Motor neuron (in vitro differentiated cells): Measurements from ENCODE around the gene CTAG1A. TPM values are rescaled to one million over a fixed set of nuclear protein-coding genes. Genes with fewer than 3 reads are reported as not detected.
"Not testable (repeated sequence)": the region's sequence is repeated elsewhere in the genome, so short reads cannot be mapped to it uniquely, and the experiment has no call there.

Experiments
- ATAC-seq, 8 experiments: fragments of 200-7000 bp; cut with Tn5 transposase; replicated peaks in 6 of 8; 2 replicates each; pipeline ENCODE4 v1.8.0; 2021; ENCODE audit warnings: mild to moderate bottlenecking in 8 of 8, moderate library complexity in 8 of 8
- H3K27ac ChIP-seq, 2 donors: fragments of 250-450 bp; sonication (Bioruptor Pico); 2 replicates each; pipeline ENCODE4 v1.9.0; 2021; ENCODE audit warnings: antibody characterized with exemption in 2 of 2, mild to moderate bottlenecking in 2 of 2, moderate library complexity in 1 of 2
- H3K4me1 ChIP-seq, 2 donors: fragments of 250-450 bp; sonication (Bioruptor Pico); replicated peaks in 1 of 2; 2 replicates each; pipeline ENCODE4 v1.6.1; 2021; ENCODE audit warnings: antibody characterized with exemption in 2 of 2, mild to moderate bottlenecking in 2 of 2, moderate library complexity in 1 of 2
- H3K4me3 ChIP-seq, 5 donors: fragments of 250-450 bp; sonication (Bioruptor Pico); 2 replicates each; pipeline ENCODE4 v1.9.0; 2021; ENCODE audit warnings: antibody characterized with exemption in 5 of 5, mild to moderate bottlenecking in 5 of 5, moderate library complexity in 4 of 5
- WGBS, 10 experiments: fragments of 450-650 bp; shearing (Covaris generic); methylation state at CpG; one replicate each; pipeline ENCODE4 v1.0.0; 2022; 5-methylcytosine and 5-hydroxymethylcytosine counted together
- in situ Hi-C, 9 experiments: fragments of 400-800 bp; cut with MboI; loops; one replicate each; pipeline ENCODE4 v1.15.0; 2021; ENCODE audit warnings: low sequenced_read_pairs in 9 of 9, low pct_unique_long_range_greater_than_20kb in 2 of 9; ENCODE audit not compliant: unreplicated experiment in 9 of 9
- total RNA-seq, 8 experiments: library from RNA; unstranded; fragments of 300-600 nt; gene quantifications; 2 replicates each; pipeline versions ENCODE4 v1.2.3 to v1.2.4, GENCODE V29; 2022

CTAG1A gene
- total RNA-seq, 8 experiments from 2014 or later: not detected

- ATAC-seq: no peak
- WGBS, 10 experiments: 6 to 29% (median 20%) methylated on average over 1 to 6 of the region's 9 CpGs; no CpG with 5 or more reads in 6 of the 10 experiments
- peak overlapping the region; percentile 71 to 97 (median 90) for H3K4me3 ChIP-seq
- in situ Hi-C loops: no loop called here
- H3K27ac ChIP-seq: peak overlapping the region; percentile 95 to 98
- peaks cover 4 to 5% of the 10 kb centered on the region in 2 donors for H3K4me1 ChIP-seq
Observed at GRCh38 chrX:154548028-154548316, 37.0 kb upstream of the CTAG1A start.

- no peak for ATAC-seq
Observed at GRCh38 chrX:154549766-154550165, 35.2 kb upstream of the CTAG1A start.

GRCh38 chrX:154552112-154552806 lies 32.7 kb upstream of the CTAG1A start:
- 71% methylated on average over 2 of the region's 18 CpGs; no CpG with 5 or more reads in 9 of the 10 experiments for WGBS, 10 experiments
- ATAC-seq: peak in 1 of 8 experiments; percentile 4

More at GRCh38 chrX:154549766-154550165, 35.2 kb upstream of the CTAG1A start:
- in situ Hi-C loops: no loop called here
- no peak overlapping the region for H3K4me3 ChIP-seq
- peaks cover 4 to 5% of the 10 kb centered on the region in 2 donors for H3K4me1 ChIP-seq
- 80 to 83% methylated on average over 1 of the region's 1 CpG; no CpG with 5 or more reads in 8 of the 10 experiments for WGBS, 10 experiments
- no peak overlapping the region for H3K27ac ChIP-seq

GRCh38 chrX:154558060-154558690 lies 26.8 kb upstream of the CTAG1A start:
- H3K4me3 ChIP-seq, in situ Hi-C loops, H3K4me1 ChIP-seq, H3K27ac ChIP-seq: not testable (repeated sequence)
- ATAC-seq: peak in 2 of 8 experiments; percentile 27 to 66
- no CpG with 5 or more reads among the region's 24 CpGs for WGBS, 10 experiments

More at GRCh38 chrX:154552112-154552806, 32.7 kb upstream of the CTAG1A start:
- H3K27ac ChIP-seq, H3K4me1 ChIP-seq, H3K4me3 ChIP-seq, in situ Hi-C loops: not testable (repeated sequence)

GRCh38 chrX:154558896-154559295 lies 26.0 kb upstream of the CTAG1A start:
- H3K4me1 ChIP-seq, H3K4me3 ChIP-seq, H3K27ac ChIP-seq, ATAC-seq, in situ Hi-C loops: not testable (repeated sequence)
- no CpG with 5 or more reads among the region's 21 CpGs for WGBS, 10 experiments

GRCh38 chrX:154560326-154560725 lies 24.6 kb upstream of the CTAG1A start:
- H3K4me1 ChIP-seq, H3K27ac ChIP-seq, in situ Hi-C loops, H3K4me3 ChIP-seq: not testable (repeated sequence)
- ATAC-seq: peak in 4 of 8 experiments; percentile 67 to 91 (median 73)
- WGBS, 10 experiments: no CpG with 5 or more reads among the region's 31 CpGs

- ATAC-seq: peak in 7 of 8 experiments; percentile 49 to 93 (median 88)
- H3K4me3 ChIP-seq, H3K27ac ChIP-seq, H3K4me1 ChIP-seq, in situ Hi-C loops: not testable (repeated sequence)
- WGBS, 10 experiments: no CpG with 5 or more reads among the region's 10 CpGs
Observed at GRCh38 chrX:154562295-154562694, 22.6 kb upstream of the CTAG1A start.

GRCh38 chrX:154570361-154570760 lies 14.6 kb upstream of the CTAG1A start:
- peak in 6 of 8 experiments; percentile 21 to 74 (median 33) for ATAC-seq

GRCh38 chrX:154573061-154573460 lies 11.9 kb upstream of the CTAG1A start:
- in situ Hi-C loops, H3K4me3 ChIP-seq, H3K27ac ChIP-seq, ATAC-seq, H3K4me1 ChIP-seq: not testable (repeated sequence)
- whole genome bisulfite sequencing, 10 experiments: no CpG with 5 or more reads among the region's 10 CpGs

More at GRCh38 chrX:154570361-154570760, 14.6 kb upstream of the CTAG1A start:
- H3K4me3 ChIP-seq, in situ Hi-C loops, H3K27ac ChIP-seq, H3K4me1 ChIP-seq: not testable (repeated sequence)
- no CpG with 5 or more reads among the region's 11 CpGs for WGBS, 10 experiments

- H3K4me3 ChIP-seq, in situ Hi-C loops, H3K27ac ChIP-seq, H3K4me1 ChIP-seq: not testable (repeated sequence)
- ATAC-seq: peak in 6 of 8 experiments; percentile 41 to 87 (median 64)
- WGBS, 10 experiments: no CpG with 5 or more reads among the region's 5 CpGs
Observed at GRCh38 chrX:154575076-154575475, 9.9 kb upstream of the CTAG1A start.

GRCh38 chrX:154582994-154583393 lies 1.9 kb upstream of the CTAG1A start:
- in situ Hi-C loops, H3K4me3 ChIP-seq, H3K4me1 ChIP-seq, H3K27ac ChIP-seq: not testable (repeated sequence)
- ATAC-seq: peak in 4 of 8 experiments; percentile 52 to 87 (median 80)
- no CpG with 5 or more reads among the region's 8 CpGs for WGBS, 10 experiments

- H3K4me3 ChIP-seq, H3K4me1 ChIP-seq, H3K27ac ChIP-seq, in situ Hi-C loops: not testable (repeated sequence)
- peak in 1 of 8 experiments; percentile 17 for ATAC-seq
- no CpG with 5 or more reads among the region's 13 CpGs for WGBS, 10 experiments
Observed at GRCh38 chrX:154590415-154590814, 5.5 kb downstream of the CTAG1A start.

GRCh38 chrX:154592505-154592904 lies 7.6 kb downstream of the CTAG1A start:
- 20 to 80% methylated on average over 1 of the region's 5 CpGs; no CpG with 5 or more reads in 8 of the 10 experiments for WGBS, 10 experiments
- Histone ChIP-seq H3K4me1 (no peaks in the 10 kb centered on the region), H3K4me3 (no peak overlapping the region), H3K27ac (no peak overlapping the region)
- in situ Hi-C loops: no loop called here
- ATAC-seq: no peak

- in situ Hi-C loops: no loop called here
Observed at GRCh38 chrX:154593201-154593600, 8.3 kb downstream of the CTAG1A start.

More at GRCh38 chrX:154593201-154593600, 8.3 kb downstream of the CTAG1A start:
- ATAC-seq: no peak
- 40 to 56% methylated on average over 1 to 5 of the region's 5 CpGs; no CpG with 5 or more reads in 8 of the 10 experiments for WGBS, 10 experiments
- Histone ChIP-seq H3K4me1 (no peaks in the 10 kb centered on the region), H3K4me3 (no peak overlapping the region), H3K27ac (no peak overlapping the region)
